HG03575 (cell line): ENCODE results near the gene GRK4.
"Not testable (repeated sequence)": the region's sequence is repeated elsewhere in the genome, so short reads cannot be mapped to it uniquely, and the experiment has no call there.

Experiments used
- ATAC-seq: cut with Tn5 transposase; IDR thresholded peaks from one replicate; pipeline ENCODE4 v1.9.1; 2021; ENCODE audit not compliant: unreplicated experiment, insufficient number of reproducible peaks, low FRiP score; ENCODE audit errors: extremely low read depth

Gene GRK4

GRCh38 chr4:2954358-2955185 is 8.8 kb upstream of the GRK4 start:
- no peak for ATAC-seq

- not testable (repeated sequence) for ATAC-seq
Measured at GRCh38 chr4:2955186-2956044, 8.0 kb upstream of the GRK4 start.

- no peak for ATAC-seq
Measured at GRCh38 chr4:2958446-2958845, 4.9 kb upstream of the GRK4 start.

- not testable (repeated sequence) for ATAC-seq
Measured at GRCh38 chr4:2960450-2960849, 2.9 kb upstream of the GRK4 start.

- ATAC-seq: no peak
Measured at GRCh38 chr4:2961421-2961810, 2.0 kb upstream of the GRK4 start.

- ATAC-seq: no peak
Measured at GRCh38 chr4:2961811-2962441, 1.4 kb upstream of the GRK4 start.

- peak; percentile 7 for ATAC-seq
Measured at GRCh38 chr4:2962614-2963174, 677 bp upstream of the GRK4 start.

GRCh38 chr4:2963966-2964471 is 648 bp downstream of the GRK4 start:
- ATAC-seq: no peak

GRCh38 chr4:2964706-2965258 is 1.4 kb downstream of the GRK4 start:
- no peak for ATAC-seq

GRCh38 chr4:2965262-2965661 is 1.9 kb downstream of the GRK4 start:
- no peak for ATAC-seq

- ATAC-seq: no peak
Measured at GRCh38 chr4:2968381-2968780, 5.0 kb downstream of the GRK4 start.

GRCh38 chr4:2971275-2971674 is 7.9 kb downstream of the GRK4 start:
- ATAC-seq: no peak

GRCh38 chr4:2977211-2978088 is 14.1 kb downstream of the GRK4 start:
- no peak for ATAC-seq

GRCh38 chr4:2981256-2981819 is 18.0 kb downstream of the GRK4 start:
- ATAC-seq: no peak

GRCh38 chr4:2982012-2982411 is 18.6 kb downstream of the GRK4 start:
- ATAC-seq: no peak

- not testable (repeated sequence) for ATAC-seq
Measured at GRCh38 chr4:2983715-2984114, 20.3 kb downstream of the GRK4 start.

GRCh38 chr4:2991243-2991642 is 27.9 kb downstream of the GRK4 start:
- ATAC-seq: no peak

- ATAC-seq: no peak
Measured at GRCh38 chr4:2994917-2995316, 31.5 kb downstream of the GRK4 start.
